H1 (cell line): Measurements from ENCODE around the gene TSPAN3. TPM values are rescaled to one million over a fixed set of nuclear protein-coding genes. Genes with fewer than 3 reads are reported as not detected.

Experiments used
- CTCF ChIA-PET: fragments of 300-600 bp; sonication (Branson Sonifier 250); formaldehyde crosslinking; loops from one replicate; lab custom pipeline; 2021; ENCODE audit not compliant: partially characterized antibody; lab: Charles Lee
- POLR2A ChIA-PET: fragments of 300-600 bp; sonication (Branson Sonifier 250); formaldehyde crosslinking; loops from one replicate; lab custom pipeline; 2021; ENCODE audit warnings: inconsistent platforms; ENCODE audit not compliant: partially characterized antibody; lab: Charles Lee
- DNase-seq, 2 experiments: peaks; one replicate each; pipeline versions ENCODE4 v3.0.0 to v3.0.0-alpha.2; 2010 to 2022; ENCODE audit warnings: low spot score in 2 of 2, low read depth in 1 of 2, mixed read lengths in 1 of 2
- FAIRE-seq: peaks from 2 replicates; lab custom pipeline; 2011; peaks lifted over from hg19 to GRCh38; lab: Jason Lieb, UNC
- H2AFZ ChIP-seq: 2 replicates; pipeline ENCODE4 v1.8.1; 2012; ENCODE audit warnings: low read length, inconsistent platforms
- H2AK5ac ChIP-seq: 2 replicates; pipeline ENCODE4 v1.6.1; 2013; ENCODE audit warnings: low read depth, low read length
- H2BK120ac ChIP-seq: replicated peaks from 2 replicates; pipeline ENCODE3; 2013; ENCODE audit warnings: low read depth, low read length, inconsistent platforms
- H2BK12ac ChIP-seq: 2 replicates; pipeline ENCODE4 v1.6.1; 2013; ENCODE audit warnings: low read depth, low read length
- H2BK15ac ChIP-seq: 2 replicates; pipeline ENCODE4 v1.6.1; 2013; ENCODE audit warnings: low read length
- H2BK20ac ChIP-seq: 2 replicates; pipeline ENCODE4 v1.6.1; 2013; ENCODE audit warnings: low read length
- H2BK5ac ChIP-seq: 2 replicates; pipeline ENCODE4 v1.6.1; 2013; ENCODE audit warnings: low read depth, low read length
- H3K14ac ChIP-seq: 2 replicates; pipeline ENCODE4 v1.6.1; 2013; ENCODE audit warnings: inconsistent platforms; ENCODE audit not compliant: insufficient read length
- H3K18ac ChIP-seq: 2 replicates; pipeline ENCODE4 v1.6.1; 2013; ENCODE audit warnings: low read length; ENCODE audit errors: extremely low read depth
- H3K23ac ChIP-seq: 2 replicates; pipeline ENCODE4 v1.6.1; 2013; ENCODE audit warnings: inconsistent platforms; ENCODE audit not compliant: insufficient read length
- H3K23me2 ChIP-seq: 2 replicates; pipeline ENCODE4 v1.6.1; 2013; ENCODE audit warnings: low read depth, low read length
- H3K27ac ChIP-seq: 2 replicates; pipeline ENCODE4 v1.6.1; 2011; ENCODE audit warnings: low read depth, low read length, inconsistent platforms
- H3K27me3 ChIP-seq, 4 experiments: replicated peaks in 1 of 4; 1 replicate in 1 of 4; 2 replicates in 3 of 4; pipeline versions ENCODE4 v1.6.1 to v1.8.1; 2011 to 2013; ENCODE audit warnings: low read length in 3 of 4, mild to moderate bottlenecking in 3 of 4, inconsistent platforms in 2 of 4, mixed read lengths in 2 of 4, moderate library complexity in 1 of 4; ENCODE audit not compliant: control insufficient read depth in 3 of 4, insufficient read depth in 3 of 4; ENCODE audit errors: extremely low read depth in 1 of 4
- H3K36me3 ChIP-seq, 4 experiments: 2 replicates each; pipeline versions ENCODE4 v1.6.1 to v1.8.1; 2011 to 2013; ENCODE audit warnings: mild to moderate bottlenecking in 4 of 4, low read length in 3 of 4, moderate library complexity in 2 of 4, control low read depth in 1 of 4, inconsistent platforms in 1 of 4; ENCODE audit not compliant: insufficient read depth in 4 of 4, control insufficient read depth in 2 of 4
- H3K4ac ChIP-seq: replicated peaks from 2 replicates; pipeline ENCODE3; 2013; ENCODE audit warnings: low read length, low read depth, mixed read lengths, inconsistent platforms; ENCODE audit not compliant: insufficient read length
- H3K4me1 ChIP-seq, 4 experiments: replicated peaks in 1 of 4; 1 replicate in 1 of 4; 2 replicates in 3 of 4; pipeline versions ENCODE4 v1.6.1 to v1.8.1; 2011 to 2013; ENCODE audit warnings: low read length in 3 of 4, inconsistent platforms in 2 of 4, mixed read lengths in 1 of 4; ENCODE audit not compliant: insufficient read depth in 4 of 4, control insufficient read depth in 3 of 4
- H3K4me2 ChIP-seq, 2 experiments: 2 replicates each; pipeline versions ENCODE4 v1.6.1 to v1.8.1; 2011 to 2013; ENCODE audit warnings: low read depth in 2 of 2, low read length in 2 of 2, control low read depth in 1 of 2, inconsistent platforms in 1 of 2, mild to moderate bottlenecking in 1 of 2; ENCODE audit not compliant: insufficient read depth in 1 of 2
- H3K4me3 ChIP-seq, 4 experiments: fragments of 200-600, 300-600 bp in 1 of 4; sonication (generic), shearing (Covaris generic), sonication (Bioruptor Twin) in 1 of 4; 2 replicates each; pipeline versions ENCODE4 v1.5.1 to v1.8.1; 2011 to 2016; ENCODE audit warnings: low read length in 4 of 4, low read depth in 3 of 4, control low read depth in 2 of 4, inconsistent platforms in 2 of 4, mild to moderate bottlenecking in 2 of 4, mixed read lengths in 1 of 4, moderate library complexity in 1 of 4; ENCODE audit not compliant: insufficient read depth in 2 of 4; ENCODE audit errors: extremely low read depth in 1 of 4
- H3K56ac ChIP-seq: replicated peaks from 2 replicates; pipeline ENCODE3; 2013; ENCODE audit warnings: low read depth, mild to moderate bottlenecking, mixed read lengths, low read length, inconsistent platforms; ENCODE audit not compliant: insufficient read length
- H3K79me1 ChIP-seq: 2 replicates; pipeline ENCODE4 v1.6.1; 2013; ENCODE audit warnings: low read depth, low read length, control low read depth
- H3K79me2 ChIP-seq, 2 experiments: 2 replicates each; pipeline versions ENCODE4 v1.6.1 to v1.8.1; 2012 to 2013; ENCODE audit warnings: low read length in 2 of 2, mild to moderate bottlenecking in 2 of 2, inconsistent platforms in 1 of 2; ENCODE audit not compliant: insufficient read depth in 2 of 2, control insufficient read depth in 1 of 2
- H3K9ac ChIP-seq, 4 experiments: replicated peaks in 1 of 4; 1 replicate in 1 of 4; 2 replicates in 3 of 4; pipeline versions ENCODE4 v1.6.1 to v1.8.1; 2011 to 2013; ENCODE audit warnings: low read depth in 3 of 4, low read length in 3 of 4, control low read depth in 2 of 4, mild to moderate bottlenecking in 2 of 4, moderate library complexity in 2 of 4, inconsistent platforms in 1 of 4; ENCODE audit errors: extremely low read depth in 1 of 4
- H3K9me3 ChIP-seq, 2 experiments: 2 replicates each; pipeline versions ENCODE4 v1.6.1 to v1.8.1; 2012 to 2013; ENCODE audit warnings: mild to moderate bottlenecking in 2 of 2, moderate library complexity in 2 of 2, control low read depth in 1 of 2, inconsistent platforms in 1 of 2, low read depth in 1 of 2, low read length in 1 of 2, mixed read lengths in 1 of 2; ENCODE audit not compliant: insufficient read depth in 2 of 2
- H4K20me1 ChIP-seq, 2 experiments: replicated peaks in 1 of 2; 2 replicates each; pipeline versions ENCODE3 to v1.8.1; 2011 to 2013; ENCODE audit warnings: inconsistent platforms in 2 of 2, low read length in 2 of 2, mild to moderate bottlenecking in 1 of 2; ENCODE audit not compliant: insufficient read depth in 2 of 2, control insufficient read depth in 1 of 2
- H4K5ac ChIP-seq: 2 replicates; pipeline ENCODE4 v1.6.1; 2013; ENCODE audit warnings: low read length, low read depth, mixed read lengths, inconsistent platforms; ENCODE audit not compliant: insufficient read length
- H4K8ac ChIP-seq: 2 replicates; pipeline ENCODE4 v1.8.0; 2013; ENCODE audit warnings: mild to moderate bottlenecking, moderate library complexity, low read length, inconsistent platforms; ENCODE audit not compliant: insufficient read depth; ENCODE audit errors: extremely low read depth
- H4K91ac ChIP-seq: replicated peaks from 2 replicates; pipeline ENCODE3; 2013; ENCODE audit warnings: low read length, mixed read lengths, inconsistent platforms; ENCODE audit not compliant: insufficient read length
- BACH1 ChIP-seq: IDR thresholded peaks from 2 replicates; pipeline ENCODE4 v1.6.1; 2012; ENCODE audit warnings: low read length, improper control_type of control experiment
- KDM1A ChIP-seq: fragments of 200-600, 300-600 bp; sonication (generic); IDR thresholded peaks from 2 replicates; pipeline ENCODE4 v1.7.1; 2016; ENCODE audit warnings: mild to moderate bottlenecking, low read length, borderline replicate concordance
- MAFK ChIP-seq: IDR thresholded peaks from 2 replicates; pipeline ENCODE4 v1.6.1; 2012; ENCODE audit warnings: low read depth, mild to moderate bottlenecking, improper control_type of control experiment, low read length
- NRF1 ChIP-seq: IDR thresholded peaks from 2 replicates; pipeline ENCODE4 v1.6.1; 2011; ENCODE audit warnings: mild to moderate bottlenecking, low read depth, low read length, improper control_type of control experiment
- POLR2A ChIP-seq, 2 experiments: IDR thresholded peaks; 1 replicate in 1 of 2; 2 replicates in 1 of 2; pipeline ENCODE4 v1.6.1; 2011; ENCODE audit warnings: low read depth in 2 of 2, low read length in 2 of 2, mild to moderate bottlenecking in 2 of 2; ENCODE audit errors: control extremely low read depth in 1 of 2
- RNF2 ChIP-seq: fragments of 200-900, 300-1000 bp; sonication (generic); IDR thresholded peaks from 2 replicates; pipeline ENCODE4 v1.7.1; 2016; ENCODE audit warnings: borderline replicate concordance, low read depth, mild to moderate bottlenecking, antibody characterized with exemption, low read length; ENCODE audit not compliant: poor library complexity, severe bottlenecking; ENCODE audit errors: missing control alignments
- SIX5 ChIP-seq: IDR thresholded peaks from 2 replicates; pipeline ENCODE4 v1.6.1; 2011; ENCODE audit warnings: mild to moderate bottlenecking, low read depth, low read length
- SP2 ChIP-seq: IDR thresholded peaks from 2 replicates; pipeline ENCODE4 v1.6.1; 2012; ENCODE audit warnings: mild to moderate bottlenecking, low read length, inconsistent platforms
- TCF12 ChIP-seq: IDR thresholded peaks from 2 replicates; pipeline ENCODE4 v1.6.1; 2011; ENCODE audit warnings: low read depth, mild to moderate bottlenecking, low read length
- USF2 ChIP-seq: IDR thresholded peaks from 2 replicates; pipeline ENCODE4 v1.6.1; 2011; ENCODE audit warnings: low read length, improper control_type of control experiment
- ZNF274 ChIP-seq: IDR thresholded peaks from 2 replicates; pipeline ENCODE4 v1.7.0; 2012; ENCODE audit warnings: low read length, borderline replicate concordance; ENCODE audit errors: extremely low read depth
- WGBS, 2 experiments: shearing (Covaris generic) in 1 of 2; methylation state at CpG; one replicate each; pipeline versions ENCODE4 v1.1.6 to v1.1.7; 2013 to 2015; ENCODE audit warnings: low lambda C conversion rate in 2 of 2, mixed read lengths in 2 of 2, inconsistent platforms in 1 of 2, low coverage in 1 of 2, missing lambda C conversion rate in 1 of 2; ENCODE audit not compliant: insufficient replicate concordance in 2 of 2, insufficient coverage in 1 of 2, insufficient read length in 1 of 2; ENCODE audit errors: extremely low coverage in 1 of 2, missing lambda C conversion rate in 1 of 2; 5-methylcytosine and 5-hydroxymethylcytosine counted together
- polyA plus RNA-seq, 7 experiments: library from polyadenylated mRNA; depleted of rRNA in 3 of 7; stranded (reverse) in 5 of 7; unstranded in 2 of 7; fragments of >200 nt in 5 of 7; fragments of 200-250 nt in 2 of 7; gene quantifications; 1 replicate in 5 of 7; 2 replicates in 1 of 7; 4 replicates in 1 of 7; pipeline versions ENCODE4 v1.2.1 to v1.2.3, GENCODE V29; 2011 to 2013; ENCODE audit warnings: missing spikeins in 2 of 7, mixed read lengths in 2 of 7
- total RNA-seq: library from RNA; stranded (reverse); fragmentation: NEBNext Ultra II Directional; extraction: Animal tissue kit (Norgen Biotek cat#: 25700); gene quantifications from 2 replicates; pipeline ENCODE4 v1.2.1, GENCODE V29; 2021

TSPAN3 gene
- total and polyA plus RNA-seq, 2 of the 8 experiments (the other 6 are each of a cell fraction or from before 2014, with no cell fraction given): 107 to 238 TPM

- CTCF ChIA-PET: interaction anchor here (1.1 to 1.7 kb wide), 3 partner anchors 12 to 47 kb away, joined by 3 to 6 read pairs (median 4); no protein-coding TSS in a partner anchor
- 77% methylated on average over 5 of the region's 5 CpGs; no CpG with 5 or more reads in 1 of the 2 experiments for WGBS, 2 experiments
Measured at GRCh38 chr15:77081971-77082370, 11.1 kb upstream of the TSPAN3 start.

More at GRCh38 chr15:77081971-77082370, 11.1 kb upstream of the TSPAN3 start:
- POLR2A ChIA-PET: interaction anchor here (1.4 kb wide), 1 partner anchor 11 kb away, joined by 5 read pairs; the partner anchor contains the start of gene TSPAN3
- Histone ChIP-seq H4K8ac (no peak overlapping the region; the same call in 1 of the 2 replicates), H3K9me3 (no peaks in the 10 kb centered on the region), H3K79me2 (no peaks in the 10 kb centered on the region), H3K4me1 (peaks cover 0 to 5% (median under 1%) of the 10 kb centered on the region in 4 experiments; a peak in 4 of 7 replicates), H2BK20ac (no peak overlapping the region; the same call in 1 of the 2 replicates), H3K56ac (no peak overlapping the region), H3K27me3 (peaks cover 0 to 4% (median 1%) of the 10 kb centered on the region in 4 experiments; a peak in 2 of 7 replicates), H4K20me1 (no peaks in the 10 kb centered on the region), H3K14ac (no peak overlapping the region), H3K23me2 (no peaks in the 10 kb centered on the region), H4K91ac (peak overlapping the region; percentile 54), H3K9ac (no peak overlapping the region), H3K4me2 (no peak overlapping the region), H3K36me3 (no peaks in the 10 kb centered on the region), H2BK5ac (peak overlapping the region; percentile 16; the same call in 1 of the 2 replicates), H3K18ac (no peak overlapping the region), H3K4ac (no peak overlapping the region), H2AFZ (no peak overlapping the region), H3K4me3 (no peak overlapping the region), H2BK15ac (no peak overlapping the region), H2AK5ac (peak overlapping the region; percentile 24; the same call in 1 of the 2 replicates), H4K5ac (no peak overlapping the region), H2BK120ac (no peak overlapping the region), H3K79me1 (no peaks in the 10 kb centered on the region), H3K23ac (no peak overlapping the region), H2BK12ac (0 out of 2 replicates have a peak overlapping the region, but pooled peaks have one; percentile 27), H3K27ac (no peak overlapping the region)
- TF ChIP-seq MAFK: no peak
- no peak for TF ChIP-seq SP2
- TF ChIP-seq KDM1A: no peak
- no peak for TF ChIP-seq POLR2A (IDR thresholded peaks at IDR 0.05; ENCODE audit: control extremely low read depth in 1 of 2, low read depth in 2 of 2, low read length in 2 of 2)
- TF ChIP-seq RNF2: no peak
- no peak for TF ChIP-seq TCF12
- TF ChIP-seq ZNF274: no peak
- no peak for TF ChIP-seq NRF1
- no peak for TF ChIP-seq BACH1
- TF ChIP-seq SIX5: no peak
- TF ChIP-seq USF2: no peak
- no peak for FAIRE-seq
- DNase-seq: no peak
